Superior temporal gyrus (tissue), 1 donor: ENCODE measurements around the gene TADA1.
A peak's percentile ranks its signal among the peaks of the same experiment; 100 is the strongest.
"Not testable (repeated sequence)": the region's sequence is repeated elsewhere in the genome, so short reads cannot be mapped to it uniquely, and the experiment has no call there.

ENCODE experiments used
- DNase-seq: peaks from one replicate; pipeline ENCODE4 v3.0.0-alpha.2; 2016; ENCODE audit errors: extremely low spot score

TADA1 gene

GRCh38 chr1:166843769-166844596, 32.1 kb downstream of the TADA1 start:
- peak; percentile 78 for DNase-seq

GRCh38 chr1:166843322-166843721, 32.7 kb downstream of the TADA1 start:
- DNase-seq = no peak

- DNase-seq = no peak
Observed at GRCh38 chr1:166840309-166841274, 35.5 kb downstream of the TADA1 start.

- DNase-seq = no peak
Observed at GRCh38 chr1:166839600-166840308, 36.3 kb downstream of the TADA1 start.

DNA sequence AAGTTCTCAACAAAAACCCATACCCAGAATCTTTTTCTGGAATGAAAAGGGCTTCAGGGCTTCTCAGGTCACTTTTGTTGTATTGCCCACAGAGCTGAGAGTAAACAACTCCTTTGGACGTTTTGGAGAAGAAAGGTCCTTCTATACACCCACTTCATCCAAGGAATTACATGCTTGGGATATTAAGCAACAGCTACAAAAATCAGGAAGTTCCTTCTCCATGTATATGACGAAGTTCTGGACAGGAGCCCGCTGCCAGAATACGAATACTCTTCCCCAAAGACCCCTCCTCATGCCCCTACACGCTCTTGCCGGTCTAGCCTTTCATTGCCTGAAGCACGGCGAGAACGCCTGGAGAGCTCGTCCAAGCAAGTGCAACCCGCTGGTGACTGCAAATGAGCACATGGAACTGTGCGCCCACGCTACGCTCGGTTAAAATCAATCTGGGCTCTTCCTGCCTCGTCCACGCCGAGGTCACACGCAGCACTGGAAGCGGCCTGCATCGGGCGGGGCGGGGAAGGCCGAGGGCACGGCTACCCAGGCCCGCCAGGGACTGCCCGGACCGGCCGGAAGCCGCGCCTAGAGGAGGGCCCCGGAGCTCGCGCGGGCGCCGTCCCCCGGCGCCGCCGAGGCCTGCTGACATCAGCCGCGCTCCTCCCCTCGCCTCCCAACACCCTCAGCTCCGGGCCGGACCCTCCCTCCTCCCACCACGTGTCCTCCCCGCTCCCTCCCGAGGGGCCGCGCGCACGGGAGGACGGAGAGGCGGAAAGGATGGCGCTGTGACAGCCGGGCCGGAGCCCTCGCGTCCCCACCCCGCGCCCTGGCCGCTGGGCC, 37.1 kb downstream of the TADA1 start, which contains the start of gene POGK:
Gene POGK, plus strand, starts transcription at position 710 of the 834 bp plus-strand sequence. CDS start 1,482 bp downstream, outside the sequence.
- DNase-seq = peak; percentile 93

DNA sequence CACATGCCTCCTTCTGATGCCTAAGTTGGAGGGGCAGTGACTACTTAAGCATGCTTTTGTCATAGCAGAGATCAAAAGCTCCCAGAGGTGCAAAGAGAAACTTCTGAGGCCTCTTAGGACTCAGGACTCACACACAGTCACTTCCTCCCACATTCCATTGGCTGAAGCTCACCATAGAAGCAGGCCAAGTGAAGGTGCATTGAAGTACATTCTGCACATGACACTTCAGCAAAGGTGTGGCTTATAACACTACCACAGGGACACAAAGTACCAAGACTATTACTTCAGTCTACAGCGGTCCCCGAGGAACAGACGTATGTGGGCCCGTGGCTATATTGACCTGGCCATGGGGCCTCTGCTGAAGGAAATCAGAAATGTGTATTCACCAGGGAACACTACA, 39.3 kb downstream of the TADA1 start:
- no peak for DNase-seq

- DNase-seq = not testable (repeated sequence)
Observed at GRCh38 chr1:166829762-166830161, 46.3 kb downstream of the TADA1 start.

- no peak for DNase-seq
Observed at GRCh38 chr1:166827426-166827825, 48.6 kb downstream of the TADA1 start.

GRCh38 chr1:166822385-166822784, 53.7 kb downstream of the TADA1 start:
- DNase-seq = no peak

DNA sequence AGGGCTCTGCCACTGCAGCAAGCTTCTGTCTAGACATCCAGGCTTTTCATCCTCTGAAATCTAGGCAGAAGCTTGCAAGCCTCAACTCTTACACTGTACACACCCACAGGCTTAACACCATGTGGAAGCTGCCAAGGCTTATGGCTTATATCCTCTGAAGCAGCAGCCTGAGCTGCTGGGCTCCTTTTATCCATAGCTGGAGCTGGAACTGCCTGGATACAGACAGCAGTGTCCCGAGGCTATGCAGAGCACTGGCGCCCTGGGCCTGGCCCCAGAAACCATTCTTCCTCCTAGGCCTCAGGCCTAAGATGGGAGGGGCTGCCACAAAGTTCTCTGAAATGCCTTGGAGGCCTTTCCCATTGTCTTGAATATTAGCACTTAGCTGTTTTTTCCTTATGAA, 56.1 kb downstream of the TADA1 start:
- DNase-seq = no peak

GRCh38 chr1:166814611-166815010, 61.5 kb downstream of the TADA1 start:
- DNase-seq = no peak

GRCh38 chr1:166813508-166814223, 62.4 kb downstream of the TADA1 start:
- DNase-seq = no peak

GRCh38 chr1:166811691-166812090, 64.4 kb downstream of the TADA1 start:
- DNase-seq = no peak

DNA sequence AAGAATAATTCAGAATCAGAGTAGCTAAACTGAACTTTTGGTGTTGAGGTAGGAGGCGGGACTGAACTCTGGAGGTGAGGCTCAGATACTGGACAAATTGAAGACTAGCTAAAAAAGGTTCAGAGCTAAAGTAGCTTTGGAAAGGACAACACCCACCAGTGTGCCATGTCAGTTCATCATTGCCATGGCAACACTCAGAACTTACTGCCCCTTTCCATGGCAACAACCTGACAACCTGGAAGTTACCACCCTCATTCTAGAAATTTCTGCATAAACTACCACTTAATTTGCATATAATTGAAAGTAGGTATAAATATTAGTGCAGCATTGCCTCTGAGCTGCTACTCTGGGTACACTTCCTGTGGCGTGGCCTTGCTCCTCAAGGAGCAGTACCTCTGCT, 67.1 kb downstream of the TADA1 start:
- no peak for DNase-seq
